ENCODE measurements around the gene ECHDC1.
"Not testable (repeated sequence)": the region's sequence is repeated elsewhere in the genome, so short reads cannot be mapped to it uniquely, and the experiment has no call there.

ECHDC1 gene

GRCh38 chr6:127340171-127340570, 3.2 kb downstream of the ECHDC1 start:
- TF ChIP-seq POLR2A (IDR thresholded peaks at IDR 0.05; ENCODE audit: extremely low read depth, insufficient read length) (no peak), MYC (IDR thresholded peaks at IDR 0.05; ENCODE audit: low read depth, low read length) (no peak)
- TF ChIP-seq, protein P1, sequence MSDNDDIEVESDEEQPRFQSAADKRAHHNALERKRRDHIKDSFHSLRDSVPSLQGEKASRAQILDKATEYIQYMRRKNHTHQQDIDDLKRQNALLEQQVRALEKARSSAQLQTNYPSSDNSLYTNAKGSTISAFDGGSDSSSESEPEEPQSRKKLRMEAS (IDR thresholded peaks at IDR 0.05; ENCODE audit: low read depth, low read length): no peak
- TF ChIP-seq, protein P2, sequence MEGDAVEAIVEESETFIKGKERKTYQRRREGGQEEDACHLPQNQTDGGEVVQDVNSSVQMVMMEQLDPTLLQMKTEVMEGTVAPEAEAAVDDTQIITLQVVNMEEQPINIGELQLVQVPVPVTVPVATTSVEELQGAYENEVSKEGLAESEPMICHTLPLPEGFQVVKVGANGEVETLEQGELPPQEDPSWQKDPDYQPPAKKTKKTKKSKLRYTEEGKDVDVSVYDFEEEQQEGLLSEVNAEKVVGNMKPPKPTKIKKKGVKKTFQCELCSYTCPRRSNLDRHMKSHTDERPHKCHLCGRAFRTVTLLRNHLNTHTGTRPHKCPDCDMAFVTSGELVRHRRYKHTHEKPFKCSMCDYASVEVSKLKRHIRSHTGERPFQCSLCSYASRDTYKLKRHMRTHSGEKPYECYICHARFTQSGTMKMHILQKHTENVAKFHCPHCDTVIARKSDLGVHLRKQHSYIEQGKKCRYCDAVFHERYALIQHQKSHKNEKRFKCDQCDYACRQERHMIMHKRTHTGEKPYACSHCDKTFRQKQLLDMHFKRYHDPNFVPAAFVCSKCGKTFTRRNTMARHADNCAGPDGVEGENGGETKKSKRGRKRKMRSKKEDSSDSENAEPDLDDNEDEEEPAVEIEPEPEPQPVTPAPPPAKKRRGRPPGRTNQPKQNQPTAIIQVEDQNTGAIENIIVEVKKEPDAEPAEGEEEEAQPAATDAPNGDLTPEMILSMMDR (IDR thresholded peaks at IDR 0.05; ENCODE audit: low read depth, low read length): no peak
- H3K4me3 ChIP-seq (ENCODE audit: low read depth, low read length): no peak overlapping the region

GRCh38 chr6:127338936-127339335, 4.5 kb downstream of the ECHDC1 start:
- no peak for DNase-seq (ENCODE audit: low read depth)
- TF ChIP-seq MYC (IDR thresholded peaks at IDR 0.05; ENCODE audit: low read depth, low read length) (no peak), POLR2A (IDR thresholded peaks at IDR 0.05; ENCODE audit: extremely low read depth, insufficient read length) (no peak)
- TF ChIP-seq, protein P1 (IDR thresholded peaks at IDR 0.05; ENCODE audit: low read depth, low read length): no peak
- H3K4me3 ChIP-seq (ENCODE audit: low read depth, low read length): no peak overlapping the region

More at GRCh38 chr6:127340171-127340570, 3.2 kb downstream of the ECHDC1 start:
- DNase-seq (ENCODE audit: low read depth): no peak

DNA sequence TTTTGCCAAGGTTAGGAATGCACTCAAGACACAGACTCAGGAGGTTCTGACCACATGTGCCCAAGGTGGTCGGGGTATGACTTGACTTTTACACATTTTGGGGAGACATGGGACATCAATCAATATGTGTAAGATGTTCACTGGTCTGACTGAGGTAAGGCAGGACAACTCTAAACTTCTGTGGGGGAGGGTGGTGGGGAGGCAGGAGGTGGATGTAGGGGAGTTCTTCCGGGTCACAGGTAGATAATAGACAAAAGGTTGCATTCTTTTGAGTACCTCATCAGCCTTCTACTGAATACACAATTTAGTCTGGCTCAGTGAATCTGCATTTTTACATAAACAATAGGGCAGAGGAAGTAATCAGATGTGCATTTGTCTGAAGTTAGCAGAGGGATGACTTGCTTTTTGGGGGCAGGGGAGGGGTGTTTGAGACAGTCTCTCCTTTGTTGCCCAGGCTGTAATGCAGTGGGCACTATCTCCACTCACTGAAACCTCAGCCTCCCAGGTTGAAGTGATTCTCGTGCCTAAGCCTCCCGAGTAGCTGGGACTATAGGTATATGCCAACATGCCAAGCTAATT, 10.9 kb downstream of the ECHDC1 start:
- TF ChIP-seq, protein P2 (IDR thresholded peaks at IDR 0.05; ENCODE audit: low read depth, low read length): no peak
- TF ChIP-seq, protein P1 (IDR thresholded peaks at IDR 0.05; ENCODE audit: low read depth, low read length): no peak
- TF ChIP-seq MYC (IDR thresholded peaks at IDR 0.05; ENCODE audit: low read depth, low read length) (no peak), POLR2A (IDR thresholded peaks at IDR 0.05; ENCODE audit: extremely low read depth, insufficient read length) (no peak)
- DNase-seq (ENCODE audit: low read depth): no peak
- no peak overlapping the region for H3K4me3 ChIP-seq (ENCODE audit: low read depth, low read length)

GRCh38 chr6:127331256-127331655, 12.2 kb downstream of the ECHDC1 start:
- not testable (repeated sequence) for DNase-seq (ENCODE audit: low read depth); H3K4me3 ChIP-seq (ENCODE audit: low read depth, low read length)

GRCh38 chr6:127328043-127328609, 15.3 kb downstream of the ECHDC1 start:
- no peak overlapping the region for H3K4me3 ChIP-seq (ENCODE audit: low read depth, low read length)
- no peak for DNase-seq (ENCODE audit: low read depth)
- TF ChIP-seq, protein P2 (IDR thresholded peaks at IDR 0.05; ENCODE audit: low read depth, low read length): no peak
- TF ChIP-seq, protein P1 (IDR thresholded peaks at IDR 0.05; ENCODE audit: low read depth, low read length): no peak
- TF ChIP-seq MYC (IDR thresholded peaks at IDR 0.05; ENCODE audit: low read depth, low read length) (no peak), POLR2A (IDR thresholded peaks at IDR 0.05; ENCODE audit: extremely low read depth, insufficient read length) (no peak)

GRCh38 chr6:127319686-127320085, 23.7 kb downstream of the ECHDC1 start:
- TF ChIP-seq, protein P2 (IDR thresholded peaks at IDR 0.05; ENCODE audit: low read depth, low read length): no peak
- no peak for TF ChIP-seq POLR2A (IDR thresholded peaks at IDR 0.05; ENCODE audit: extremely low read depth, insufficient read length)
- TF ChIP-seq MYC (IDR thresholded peaks at IDR 0.05; ENCODE audit: low read depth, low read length): no peak
- TF ChIP-seq, protein P1 (IDR thresholded peaks at IDR 0.05; ENCODE audit: low read depth, low read length): no peak
- no peak for DNase-seq (ENCODE audit: low read depth)
- H3K4me3 ChIP-seq (ENCODE audit: low read depth, low read length): no peak overlapping the region
